Activated CD4-positive, CD25-positive, alpha-beta regulatory T cell (primary cell): ENCODE data around the gene TUBA1C.
"Not testable (repeated sequence)": the region's sequence is repeated elsewhere in the genome, so short reads cannot be mapped to it uniquely, and the experiment has no call there.

Experiments
- DNase-seq, 4 experiments: peaks; one replicate each; lab custom pipeline; 2025; lab: John Stamatoyannopoulos, UW

Gene TUBA1C

GRCh38 chr12:49255857-49256637 is 8.8 kb upstream of the TUBA1C start:
- no peak for DNase-seq

- DNase-seq: not testable (repeated sequence)
Measured at GRCh38 chr12:49257508-49258184, 7.2 kb upstream of the TUBA1C start.

GRCh38 chr12:49259452-49259851 is 5.4 kb upstream of the TUBA1C start:
- no peak for DNase-seq

GRCh38 chr12:49260166-49260565 is 4.7 kb upstream of the TUBA1C start:
- no peak for DNase-seq

GRCh38 chr12:49260571-49261363 is 4.1 kb upstream of the TUBA1C start:
- DNase-seq: no peak

DNA sequence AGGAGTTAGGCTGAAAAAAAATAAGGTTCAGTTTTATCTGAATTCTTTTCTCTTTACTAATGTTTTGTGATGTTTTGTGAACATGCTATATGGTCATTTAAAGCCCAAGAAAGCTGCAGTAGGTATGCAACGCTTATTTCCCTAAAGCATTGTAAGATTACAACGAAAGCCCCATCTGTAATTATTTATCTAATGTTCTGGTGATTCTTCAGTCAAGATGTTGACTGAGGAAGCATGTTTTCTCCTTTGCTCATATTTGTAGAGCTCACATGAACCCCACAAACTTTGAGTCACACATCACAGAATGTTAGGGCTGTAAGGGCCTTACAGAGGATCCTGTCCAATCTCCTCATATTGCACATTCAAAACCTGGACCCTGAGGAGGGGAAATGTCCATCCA is 3.2 kb upstream of the TUBA1C start:
- DNase-seq: no peak

DNA sequence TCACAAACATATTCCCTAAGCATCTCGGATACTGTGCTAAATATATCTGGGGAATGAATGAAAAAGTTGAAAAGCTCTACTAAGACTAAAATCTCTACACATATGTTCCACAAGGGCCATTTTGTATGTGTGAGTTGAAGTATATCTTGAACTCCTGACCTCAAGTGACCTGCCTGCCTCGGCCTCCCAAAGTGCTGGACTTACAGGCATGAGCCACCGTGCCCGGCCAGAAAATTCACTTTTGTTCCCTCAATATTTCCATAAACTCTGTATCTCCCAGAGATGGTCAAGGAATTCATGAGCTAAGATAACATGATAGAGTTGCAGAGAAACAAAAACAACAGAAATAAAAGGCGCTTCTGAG is 1.5 kb upstream of the TUBA1C start:
- no peak for DNase-seq

GRCh38 chr12:49264466-49264872 is 413 bp upstream of the TUBA1C start:
- DNase-seq: peak in 2 of 4 experiments; percentile 22 to 29

DNA sequence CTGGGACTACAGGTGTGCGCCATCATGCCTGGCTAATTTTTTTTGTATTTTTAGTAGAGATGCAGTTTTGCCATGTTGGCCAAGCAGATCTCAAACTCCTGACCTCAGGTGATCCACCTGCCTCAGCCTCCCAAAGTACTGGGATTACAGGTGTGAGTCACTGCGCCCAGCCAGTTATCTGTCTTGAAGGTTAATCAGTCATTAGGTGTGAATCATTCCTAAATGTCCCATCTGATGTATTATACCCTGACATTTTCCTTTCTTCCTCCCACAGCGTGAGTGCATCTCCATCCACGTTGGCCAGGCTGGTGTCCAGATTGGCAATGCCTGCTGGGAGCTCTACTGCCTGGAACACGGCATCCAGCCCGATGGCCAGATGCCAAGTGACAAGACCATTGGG is 4.3 kb downstream of the TUBA1C start:
- DNase-seq: not testable (repeated sequence)

DNA sequence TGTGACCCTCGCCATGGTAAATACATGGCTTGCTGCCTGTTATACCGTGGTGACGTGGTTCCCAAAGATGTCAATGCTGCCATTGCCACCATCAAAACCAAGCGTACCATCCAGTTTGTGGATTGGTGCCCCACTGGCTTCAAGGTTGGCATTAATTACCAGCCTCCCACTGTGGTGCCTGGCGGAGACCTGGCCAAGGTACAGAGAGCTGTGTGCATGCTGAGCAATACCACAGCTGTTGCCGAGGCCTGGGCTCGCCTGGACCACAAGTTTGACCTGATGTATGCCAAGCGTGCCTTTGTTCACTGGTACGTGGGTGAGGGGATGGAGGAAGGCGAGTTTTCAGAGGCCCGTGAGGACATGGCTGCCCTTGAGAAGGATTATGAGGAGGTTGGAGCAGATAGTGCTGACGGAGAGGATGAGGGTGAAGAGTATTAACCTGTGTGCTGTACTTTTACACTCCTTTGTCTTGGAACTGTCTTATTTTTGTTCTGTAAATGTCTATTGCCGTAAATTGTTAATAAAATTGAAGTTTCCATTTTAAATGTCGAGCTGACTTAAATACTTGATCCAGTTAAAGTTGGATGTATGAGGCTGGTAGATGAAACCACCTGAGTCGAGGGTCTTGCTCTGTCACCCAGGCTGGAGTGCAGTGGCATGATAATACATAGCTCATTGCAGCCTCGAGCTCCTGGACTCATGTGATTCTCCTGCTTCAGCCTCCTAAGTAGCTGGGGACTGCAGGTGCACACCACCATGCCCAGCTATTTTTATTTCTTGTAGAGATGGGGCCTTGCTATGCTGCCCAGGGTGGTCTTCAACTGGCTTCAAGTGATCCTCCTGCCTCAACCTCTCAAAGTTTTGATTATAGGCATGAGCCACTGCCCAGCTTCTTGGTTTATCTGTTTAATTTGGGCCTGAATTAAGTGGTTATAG is 8.2 kb downstream of the TUBA1C start:
- DNase-seq: no peak

DNA sequence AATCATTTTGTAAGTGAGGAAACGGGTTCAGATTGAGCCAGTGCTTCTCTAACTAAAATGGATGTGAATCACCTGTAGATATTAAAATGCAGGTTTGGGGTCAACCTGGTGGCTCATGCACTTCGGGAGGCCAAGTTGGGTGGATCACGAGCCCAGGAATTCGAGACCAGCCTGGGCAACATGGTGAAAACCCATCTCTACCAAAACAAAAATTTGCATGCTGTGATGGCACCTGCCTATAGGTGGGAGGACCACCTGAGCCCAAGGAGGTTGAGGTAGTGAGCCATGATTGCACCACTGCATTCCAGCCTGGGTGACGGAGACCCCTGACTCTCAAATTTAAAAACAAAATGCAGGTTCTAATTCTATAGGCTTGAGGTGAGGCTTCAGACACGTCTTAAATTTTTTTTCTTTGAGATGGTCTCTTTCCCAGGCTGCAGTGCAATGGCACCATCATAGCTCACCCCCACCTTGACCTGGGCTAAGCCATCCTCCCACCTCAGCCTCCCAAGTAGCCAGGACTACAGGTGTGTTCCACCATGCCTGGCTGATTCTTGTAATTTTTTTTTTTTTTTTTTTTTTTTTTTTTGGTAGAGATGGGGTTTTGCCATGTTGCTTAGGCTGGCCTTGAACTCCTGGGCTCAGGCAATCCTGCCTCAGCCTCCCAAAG is 9.0 kb downstream of the TUBA1C start:
- DNase-seq: no peak

- DNase-seq: no peak
Measured at GRCh38 chr12:49274396-49275069, 9.7 kb downstream of the TUBA1C start.

- no peak for DNase-seq
Measured at GRCh38 chr12:49276304-49277290, 11.7 kb downstream of the TUBA1C start.

- no peak for DNase-seq
Measured at GRCh38 chr12:49277466-49277865, 12.6 kb downstream of the TUBA1C start.

DNA sequence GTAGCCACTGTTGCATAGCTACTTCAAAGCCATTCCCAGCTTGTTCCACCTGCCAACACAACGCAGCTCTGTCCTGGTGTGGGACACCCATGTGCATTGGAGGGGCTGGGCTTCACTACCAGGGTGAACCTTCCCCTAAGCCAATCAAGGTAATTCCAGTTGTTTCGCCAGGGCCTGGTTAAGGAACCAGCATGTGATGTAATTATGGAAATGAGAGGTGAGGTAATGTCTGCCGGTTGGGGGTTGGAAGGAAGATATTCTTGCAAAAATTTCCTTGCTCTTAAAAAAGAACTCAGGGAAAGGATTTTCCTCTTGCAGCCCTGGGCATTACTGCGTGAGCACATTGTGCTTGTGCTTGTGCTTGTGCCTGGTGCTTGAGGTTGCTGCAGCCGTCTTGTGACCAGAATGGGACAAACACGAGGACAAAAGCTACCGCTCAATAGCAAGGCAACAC is 14.9 kb downstream of the TUBA1C start:
- no peak for DNase-seq

- not testable (repeated sequence) for DNase-seq
Measured at GRCh38 chr12:49280545-49280944, 15.7 kb downstream of the TUBA1C start.

- DNase-seq: no peak
Measured at GRCh38 chr12:49282302-49282701, 17.4 kb downstream of the TUBA1C start.

DNA sequence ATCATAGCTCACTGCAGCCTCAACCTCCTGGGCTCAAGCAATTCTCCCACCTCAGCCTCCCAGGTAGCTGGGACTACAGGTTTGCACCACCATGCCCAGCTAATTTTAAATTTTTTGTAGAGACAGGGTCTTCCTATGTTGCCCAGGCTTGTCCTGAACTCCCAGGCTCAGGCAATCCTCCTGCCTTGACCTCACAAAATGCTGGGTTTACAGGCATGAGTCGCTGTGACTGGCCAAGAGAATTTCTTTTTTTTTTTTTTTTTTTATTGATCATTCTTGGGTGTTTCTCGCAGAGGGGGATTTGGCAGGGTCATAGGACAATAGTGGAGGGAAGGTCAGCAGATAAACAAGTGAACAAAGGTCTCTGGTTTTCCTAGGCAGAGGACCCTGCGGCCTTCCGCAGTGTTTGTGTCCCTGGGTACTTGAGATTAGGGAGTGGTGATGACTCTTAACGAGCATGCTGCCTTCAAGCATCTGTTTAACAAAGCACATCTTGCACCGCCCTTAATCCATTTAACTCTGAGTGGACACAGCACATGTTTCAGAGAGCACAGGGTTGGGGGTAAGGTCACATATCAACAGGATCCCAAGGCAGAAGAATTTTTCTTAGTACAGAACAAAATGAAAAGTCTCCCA is 18.0 kb downstream of the TUBA1C start:
- DNase-seq: not testable (repeated sequence)
